ENCODE measurements around the gene NLRC4.

DNA sequence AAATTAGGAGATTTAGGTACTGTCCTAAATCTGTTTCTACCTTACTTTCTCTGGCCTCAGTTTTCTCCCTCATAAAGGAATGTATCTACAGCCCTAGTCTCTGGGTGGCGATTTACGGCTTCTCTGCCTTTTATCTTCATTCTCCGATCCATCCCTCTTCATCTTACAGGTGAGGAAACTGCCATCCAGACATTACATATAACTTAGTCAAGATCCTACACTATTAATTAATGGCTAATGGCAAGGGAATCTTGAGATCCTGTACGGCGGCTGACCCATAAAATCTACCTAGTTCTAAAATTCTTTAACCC lies 12.6 kb upstream of the NLRC4 start:
- no peak for TF ChIP-seq TCF12 (IDR thresholded peaks at IDR 0.05; ENCODE audit: low read depth)
- TF ChIP-seq EP300 (IDR thresholded peaks at IDR 0.05; ENCODE audit: borderline replicate concordance): no peak
- TF ChIP-seq FOXM1 (IDR thresholded peaks at IDR 0.05; ENCODE audit: borderline replicate concordance, low read depth): no peak
- no peak for TF ChIP-seq YY1 (IDR thresholded peaks at IDR 0.05; ENCODE audit: low read depth)
- no peak for TF ChIP-seq ZBTB7A (IDR thresholded peaks at IDR 0.05; ENCODE audit: low read depth)
